ENCODE data around the gene MUS81.
"Not testable (repeated sequence)": the region's sequence is repeated elsewhere in the genome, so short reads cannot be mapped to it uniquely, and the experiment has no call there.

Gene MUS81

DNA sequence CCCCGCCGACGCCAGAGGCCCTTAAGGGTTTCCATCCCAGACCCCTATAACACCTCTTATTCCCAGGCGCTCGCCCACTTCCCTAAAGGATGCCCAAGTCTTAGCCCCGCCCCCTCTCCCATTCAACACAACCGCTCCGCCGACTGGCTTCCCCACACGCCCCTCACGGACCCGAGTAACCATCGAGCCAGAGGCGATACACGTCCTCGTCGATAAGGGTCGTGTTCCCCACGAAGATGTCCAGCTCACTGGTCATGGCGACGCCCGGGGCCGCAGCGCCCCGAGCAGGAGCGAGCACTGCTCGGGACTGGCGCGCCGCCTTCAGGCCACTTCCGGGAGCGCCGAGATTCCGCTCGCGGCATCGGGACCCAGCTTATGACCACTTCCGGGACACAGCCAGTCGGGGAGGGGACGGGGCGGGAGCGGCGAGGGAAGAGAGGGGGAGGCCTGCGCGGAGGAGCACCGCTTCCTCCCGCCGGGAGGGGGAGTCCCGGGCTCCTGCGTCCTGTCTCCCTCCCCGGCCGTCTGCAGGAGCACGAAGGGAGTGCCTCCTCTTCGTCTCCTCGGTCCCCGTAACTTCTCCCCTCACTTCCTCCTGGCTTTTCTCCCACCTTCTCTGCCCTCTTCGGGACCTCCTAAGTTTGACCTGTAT lies 28.1 kb downstream of the MUS81 start, which contains the start of gene FIBP:
Gene FIBP, minus strand, starts transcription at position 309 of the 652 bp plus-strand sequence. Its CDS starts 53 bp downstream, at position 256.
- POLR2A ChIA-PET (ENCODE audit: low non-redundant PET) = interaction anchor here (0.6 to 1.8 kb wide), 11 partner anchors 11 to 1546 kb away, joined by 3 to 14 read pairs (median 4); partner anchors contain the start of gene FOSL1
- peak; percentile 97 for DNase-seq (ENCODE audit: low spot score)
- TF ChIP-seq, protein P1, sequence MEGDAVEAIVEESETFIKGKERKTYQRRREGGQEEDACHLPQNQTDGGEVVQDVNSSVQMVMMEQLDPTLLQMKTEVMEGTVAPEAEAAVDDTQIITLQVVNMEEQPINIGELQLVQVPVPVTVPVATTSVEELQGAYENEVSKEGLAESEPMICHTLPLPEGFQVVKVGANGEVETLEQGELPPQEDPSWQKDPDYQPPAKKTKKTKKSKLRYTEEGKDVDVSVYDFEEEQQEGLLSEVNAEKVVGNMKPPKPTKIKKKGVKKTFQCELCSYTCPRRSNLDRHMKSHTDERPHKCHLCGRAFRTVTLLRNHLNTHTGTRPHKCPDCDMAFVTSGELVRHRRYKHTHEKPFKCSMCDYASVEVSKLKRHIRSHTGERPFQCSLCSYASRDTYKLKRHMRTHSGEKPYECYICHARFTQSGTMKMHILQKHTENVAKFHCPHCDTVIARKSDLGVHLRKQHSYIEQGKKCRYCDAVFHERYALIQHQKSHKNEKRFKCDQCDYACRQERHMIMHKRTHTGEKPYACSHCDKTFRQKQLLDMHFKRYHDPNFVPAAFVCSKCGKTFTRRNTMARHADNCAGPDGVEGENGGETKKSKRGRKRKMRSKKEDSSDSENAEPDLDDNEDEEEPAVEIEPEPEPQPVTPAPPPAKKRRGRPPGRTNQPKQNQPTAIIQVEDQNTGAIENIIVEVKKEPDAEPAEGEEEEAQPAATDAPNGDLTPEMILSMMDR (conservative IDR thresholded peaks at IDR 0.05; ENCODE audit: low read depth) = peak; percentile 92
- H3K27ac ChIP-seq = peak within 1 kb of the TSS; percentile 95
- CTCF ChIA-PET = interaction anchor here (0.6 to 1.9 kb wide), 14 partner anchors 9 to 348 kb away, joined by 3 to 14 read pairs (median 4); partner anchors contain the start of genes C11orf68 and KAT5

DNA sequence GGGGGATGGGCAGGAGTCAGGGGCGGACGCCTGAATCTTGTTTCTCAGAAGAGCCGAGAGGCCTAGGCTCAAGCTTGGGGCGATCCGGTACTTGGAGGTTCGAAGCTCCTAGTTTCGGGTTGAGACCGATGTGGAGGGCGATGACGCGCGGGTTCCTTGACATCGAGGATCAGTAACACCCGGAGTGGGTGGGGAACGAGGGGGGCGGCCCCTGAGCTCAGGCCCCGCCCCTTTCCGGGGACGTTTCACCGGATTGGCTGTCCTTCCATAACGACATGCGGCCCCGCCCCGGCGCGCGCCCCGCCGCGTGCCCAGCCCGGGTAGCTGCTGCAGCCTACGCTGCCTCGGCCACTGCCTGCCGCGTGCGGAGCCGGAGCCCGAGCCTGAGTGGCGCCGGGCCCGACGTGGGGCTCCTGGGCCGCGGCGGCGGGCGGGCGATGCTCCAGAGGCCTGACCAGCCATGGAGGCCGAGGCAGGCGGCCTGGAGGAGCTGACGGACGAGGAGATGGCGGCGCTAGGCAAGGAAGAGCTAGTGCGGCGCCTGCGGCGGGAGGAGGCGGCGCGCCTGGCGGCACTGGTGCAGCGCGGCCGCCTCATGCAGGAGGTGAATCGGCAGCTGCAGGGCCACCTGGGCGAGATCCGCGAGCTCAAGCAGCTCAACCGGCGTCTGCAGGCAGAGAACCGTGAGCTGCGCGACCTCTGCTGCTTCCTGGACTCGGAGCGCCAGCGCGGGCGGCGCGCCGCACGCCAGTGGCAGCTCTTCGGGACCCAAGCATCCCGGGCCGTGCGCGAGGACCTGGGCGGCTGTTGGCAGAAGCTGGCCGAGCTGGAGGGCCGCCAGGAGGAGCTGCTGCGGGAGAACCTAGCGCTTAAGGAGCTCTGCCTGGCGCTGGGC lies 30.3 kb downstream of the MUS81 start, which contains the start of gene CCDC85B:
Gene CCDC85B, plus strand, starts transcription at position 350 of the 895 bp plus-strand sequence. Its CDS starts 111 bp downstream, at position 461.
- peak within 1 kb of the TSS; percentile 95 for H3K27ac ChIP-seq
- CTCF ChIA-PET = interaction anchor here (0.5 to 1.9 kb wide), 10 partner anchors 22 to 179 kb away, joined by 3 to 6 read pairs (median 4); no protein-coding TSS in a partner anchor
- TF ChIP-seq, protein P1 (conservative IDR thresholded peaks at IDR 0.05; ENCODE audit: low read depth) = 0 out of 2 replicates have a peak, but pooled peaks have one; percentile 10
- DNase-seq (ENCODE audit: low spot score) = peak; percentile 95
- POLR2A ChIA-PET (ENCODE audit: low non-redundant PET) = interaction anchor here (0.5 to 1.6 kb wide), 7 partner anchors 9 to 32 kb away, joined by 3 to 8 read pairs (median 4); partner anchors contain the start of genes FOSL1 and MUS81

DNA sequence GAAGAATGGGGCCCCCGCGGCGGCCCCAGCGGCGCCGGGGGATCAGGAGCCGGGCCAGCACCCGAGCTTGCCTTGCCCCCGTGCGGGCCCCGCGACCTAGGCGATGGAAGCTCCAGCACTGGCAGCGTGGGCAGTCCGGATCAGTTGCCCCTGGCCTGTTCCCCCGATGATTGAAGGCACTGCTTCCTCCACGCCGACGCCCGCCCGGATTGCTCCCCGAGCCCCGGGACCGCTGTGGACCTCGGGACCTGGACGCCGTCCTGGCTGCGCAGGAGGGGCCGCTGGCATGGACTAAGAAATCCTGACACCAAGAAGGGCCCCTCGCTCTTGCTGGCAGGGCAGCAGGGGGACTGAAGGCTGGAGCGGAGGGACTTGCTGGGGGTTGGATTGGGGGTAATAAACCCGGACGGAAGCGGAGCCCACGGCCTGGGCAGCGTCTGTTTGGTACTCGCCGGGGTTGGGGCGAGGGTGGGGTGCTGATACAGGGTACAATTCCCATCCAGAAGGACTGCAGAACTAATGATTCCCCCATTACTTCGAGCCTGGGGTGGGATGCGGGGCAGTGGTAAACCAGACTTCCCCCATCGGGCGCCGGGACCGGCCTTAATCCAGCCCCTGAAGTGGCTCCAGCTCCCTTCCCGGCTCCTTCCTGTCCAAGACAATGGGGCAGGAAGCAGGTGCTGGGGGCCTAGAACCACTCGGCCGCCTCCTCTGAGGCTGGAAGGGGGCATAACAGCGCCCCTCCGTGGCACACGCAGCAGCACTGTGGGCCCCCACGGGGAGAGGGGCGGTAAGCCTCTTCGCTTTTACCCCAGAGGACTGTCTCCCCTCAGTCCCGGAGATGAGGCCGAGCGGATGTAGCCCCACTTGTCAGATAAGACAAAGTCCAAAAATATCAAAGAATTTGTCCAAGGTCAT lies 31.2 kb downstream of the MUS81 start:
- H3K27ac ChIP-seq = peak overlapping the region; percentile 95
- DNase-seq (ENCODE audit: low spot score) = no peak
- POLR2A ChIA-PET (ENCODE audit: low non-redundant PET) = interaction anchor here (0.5 to 1.4 kb wide), 3 partner anchors 9 to 31 kb away, joined by 3 to 5 read pairs (median 3); partner anchors contain the start of gene FOSL1
- TF ChIP-seq, protein P1 (conservative IDR thresholded peaks at IDR 0.05; ENCODE audit: low read depth) = no peak; the same call in 1 of the 2 replicates
- CTCF ChIA-PET = interaction anchor here (0.6 to 1.9 kb wide), 8 partner anchors 21 to 664 kb away, joined by 3 to 8 read pairs (median 4); no protein-coding TSS in a partner anchor

DNA sequence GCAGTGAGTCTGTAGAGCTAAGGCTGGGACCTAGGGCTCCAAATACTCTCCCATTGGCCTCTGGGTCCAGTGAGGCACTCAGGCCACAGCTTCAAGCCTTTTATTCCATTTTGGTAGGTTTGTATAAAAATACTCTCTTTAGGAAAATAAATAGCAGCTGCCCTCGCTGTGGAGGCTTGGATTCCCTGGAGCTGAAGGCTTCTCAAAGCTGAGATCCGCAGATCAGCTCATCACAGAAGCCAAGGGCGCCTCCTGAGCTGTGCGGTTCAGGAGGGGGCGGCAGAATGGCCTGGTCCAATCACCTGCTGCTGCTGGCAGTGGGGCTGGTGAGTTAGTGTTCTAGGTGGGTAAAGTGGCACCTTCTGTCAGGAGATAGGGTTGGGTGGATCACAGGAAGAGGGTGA lies 31.9 kb downstream of the MUS81 start:
- DNase-seq (ENCODE audit: low spot score); POLR2A ChIA-PET (ENCODE audit: low non-redundant PET): not testable (repeated sequence)
- CTCF ChIA-PET = interaction anchor here (0.8 kb wide), 1 partner anchor 98 kb away, joined by 8 read pairs; no protein-coding TSS in a partner anchor
- H3K27ac ChIP-seq = peak overlapping the region; percentile 95

DNA sequence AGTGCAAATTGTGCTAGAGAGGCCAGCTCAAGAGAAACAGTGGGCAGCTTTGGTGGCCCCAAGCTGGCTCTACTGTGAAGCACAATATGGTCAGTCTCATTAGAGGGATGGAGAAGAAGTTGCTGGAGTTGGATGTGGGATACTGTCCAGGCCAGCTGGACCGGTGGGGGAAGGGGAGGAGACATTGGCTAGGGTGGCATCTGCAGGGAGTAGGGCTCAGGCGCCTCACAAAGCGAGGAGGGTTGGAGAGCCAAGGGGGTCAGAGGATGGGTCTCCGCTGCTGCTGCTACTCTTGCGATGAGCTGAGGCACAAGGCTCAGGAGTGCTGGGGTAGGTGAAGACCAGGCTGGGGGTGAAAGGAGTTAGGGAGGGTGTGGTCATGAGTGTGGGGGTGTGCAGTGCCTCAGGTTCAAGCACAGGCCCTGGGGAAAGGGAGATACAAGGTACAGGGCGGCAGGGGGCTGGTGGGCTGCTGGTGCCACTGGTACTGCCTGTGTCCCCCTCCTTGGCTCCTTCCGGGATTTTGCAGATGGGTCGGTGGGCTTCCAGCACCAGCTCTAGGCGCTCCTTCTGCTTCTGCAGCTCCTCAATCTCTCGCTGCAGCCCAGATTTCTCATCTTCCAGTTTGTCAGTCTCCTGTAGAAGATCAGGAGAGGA lies 32.6 kb downstream of the MUS81 start:
- POLR2A ChIA-PET (ENCODE audit: low non-redundant PET) = interaction anchor here (0.5 kb wide), 2 partner anchors 9 to 83 kb away, joined by 3 read pairs; no protein-coding TSS in a partner anchor
- H3K27ac ChIP-seq = peak overlapping the region; percentile 95
- CTCF ChIA-PET = interaction anchor here (0.8 kb wide), 1 partner anchor 97 kb away, joined by 8 read pairs; no protein-coding TSS in a partner anchor
- DNase-seq (ENCODE audit: low spot score) = no peak
- TF ChIP-seq, protein P1 (conservative IDR thresholded peaks at IDR 0.05; ENCODE audit: low read depth) = no peak

All from RWPE1 (cell line).